NOMO-1 treated with dmso at 0.1 percent for 144 hours (cell line): ENCODE data around the gene COMT.
A peak's percentile ranks its signal among the peaks of the same experiment; 100 is the strongest.
"Not testable (repeated sequence)": the region's sequence is repeated elsewhere in the genome, so short reads cannot be mapped to it uniquely, and the experiment has no call there.

ENCODE experiments used
- DNase-seq: peaks from one replicate; lab custom pipeline; 2025; ENCODE audit not compliant: unreplicated experiment; lab: John Stamatoyannopoulos, UW

The COMT gene

DNA sequence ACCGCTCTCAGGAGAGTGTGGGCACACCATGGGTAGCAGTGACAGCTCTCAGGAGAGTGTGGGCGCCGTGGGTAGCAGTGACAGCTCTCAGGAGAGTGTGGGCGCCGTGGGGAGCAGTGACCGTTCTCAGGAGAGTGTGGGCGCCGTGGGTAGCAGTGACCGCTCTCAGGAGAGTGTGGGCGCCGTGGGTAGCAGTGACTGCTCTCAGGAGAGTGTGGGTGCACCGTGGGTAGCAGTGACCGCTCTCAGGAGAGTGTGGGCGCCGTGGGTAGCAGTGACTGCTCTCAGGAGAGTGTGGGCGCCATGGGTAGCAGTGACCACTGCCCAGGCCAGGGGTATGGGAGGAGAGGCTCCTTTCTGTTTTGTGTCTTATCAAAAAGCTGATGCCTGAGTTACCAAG is 33.7 kb upstream of the COMT start:
- not testable (repeated sequence) for DNase-seq

- peak; percentile 21 for DNase-seq
Measured at GRCh38 chr22:19909350-19910179, 32.0 kb upstream of the COMT start.

GRCh38 chr22:19910180-19910744 is 31.3 kb upstream of the COMT start:
- no peak for DNase-seq

GRCh38 chr22:19911540-19912270 is 29.9 kb upstream of the COMT start:
- DNase-seq, result no peak

DNA sequence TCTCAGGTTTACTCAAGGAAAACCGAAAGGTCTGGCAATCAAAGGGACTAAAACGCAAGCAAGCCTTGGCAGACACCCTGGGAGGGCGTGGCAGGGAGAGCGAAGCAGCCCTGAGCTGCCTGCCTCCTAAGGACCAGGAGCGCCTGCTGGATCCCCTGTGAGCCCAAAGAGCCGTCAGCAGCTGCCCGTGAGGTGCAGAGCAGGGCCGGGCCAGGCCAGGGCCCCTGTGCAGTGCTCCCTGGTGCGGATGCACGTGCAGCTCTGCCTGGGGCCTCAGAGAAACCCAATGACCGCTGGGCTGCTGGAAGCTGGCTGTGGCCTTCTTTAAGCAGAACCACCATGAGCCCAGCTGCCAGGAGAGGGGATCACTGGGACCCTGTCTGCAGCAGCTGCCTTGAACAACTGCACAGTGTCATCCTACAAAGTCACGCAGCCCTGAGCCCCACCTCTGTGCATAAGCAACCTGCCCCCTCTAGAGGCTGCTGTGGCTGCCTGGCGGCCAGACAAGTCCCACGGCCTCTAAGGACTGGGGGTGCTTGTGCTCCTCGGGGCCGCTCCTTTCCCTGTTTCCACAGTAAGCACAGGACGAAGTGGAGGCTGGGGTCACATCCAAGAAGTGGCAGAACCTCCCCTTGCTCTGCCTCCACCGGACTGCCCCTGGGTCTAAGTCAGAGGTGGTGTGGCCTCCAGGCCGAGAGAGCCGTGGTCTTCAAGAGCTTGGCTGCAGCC is 29.1 kb upstream of the COMT start:
- DNase-seq, result no peak

DNA sequence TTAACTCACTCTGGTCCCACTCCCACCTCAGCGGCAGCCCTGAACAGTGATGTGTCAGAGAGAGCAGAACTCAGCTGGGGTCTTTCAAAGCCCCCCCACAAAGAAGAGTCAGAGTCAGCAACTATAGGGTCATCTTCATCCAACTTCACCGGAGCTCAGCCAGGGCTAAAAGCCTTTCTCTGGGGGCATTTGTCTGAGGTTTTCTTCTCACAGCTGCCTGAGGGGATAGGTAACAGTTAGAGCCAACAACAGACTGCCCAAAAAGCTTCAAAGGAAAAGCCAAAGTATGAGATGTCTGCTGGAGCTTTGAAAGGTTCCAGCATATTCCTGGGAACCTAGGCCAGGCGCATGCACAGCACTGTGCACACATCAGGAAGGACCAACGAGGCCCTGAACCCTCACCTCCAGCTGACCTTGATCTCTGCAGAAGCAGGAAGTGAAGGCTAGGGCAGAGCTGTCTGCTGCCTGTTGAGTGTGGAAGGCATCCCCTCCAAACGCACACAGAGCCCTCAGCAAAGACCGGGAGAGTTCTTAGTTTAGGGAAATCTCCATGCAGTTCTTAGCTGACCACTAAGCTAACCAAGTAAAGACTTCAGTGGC is 28.1 kb upstream of the COMT start:
- no peak for DNase-seq

- DNase-seq, result no peak
Measured at GRCh38 chr22:19914201-19914943, 27.2 kb upstream of the COMT start.

- DNase-seq, result no peak
Measured at GRCh38 chr22:19915287-19915954, 26.2 kb upstream of the COMT start.

GRCh38 chr22:19916006-19916405 is 25.6 kb upstream of the COMT start:
- DNase-seq, result no peak

- no peak for DNase-seq
Measured at GRCh38 chr22:19916941-19917340, 24.6 kb upstream of the COMT start.

GRCh38 chr22:19917389-19918138 is 24.0 kb upstream of the COMT start:
- no peak for DNase-seq

DNA sequence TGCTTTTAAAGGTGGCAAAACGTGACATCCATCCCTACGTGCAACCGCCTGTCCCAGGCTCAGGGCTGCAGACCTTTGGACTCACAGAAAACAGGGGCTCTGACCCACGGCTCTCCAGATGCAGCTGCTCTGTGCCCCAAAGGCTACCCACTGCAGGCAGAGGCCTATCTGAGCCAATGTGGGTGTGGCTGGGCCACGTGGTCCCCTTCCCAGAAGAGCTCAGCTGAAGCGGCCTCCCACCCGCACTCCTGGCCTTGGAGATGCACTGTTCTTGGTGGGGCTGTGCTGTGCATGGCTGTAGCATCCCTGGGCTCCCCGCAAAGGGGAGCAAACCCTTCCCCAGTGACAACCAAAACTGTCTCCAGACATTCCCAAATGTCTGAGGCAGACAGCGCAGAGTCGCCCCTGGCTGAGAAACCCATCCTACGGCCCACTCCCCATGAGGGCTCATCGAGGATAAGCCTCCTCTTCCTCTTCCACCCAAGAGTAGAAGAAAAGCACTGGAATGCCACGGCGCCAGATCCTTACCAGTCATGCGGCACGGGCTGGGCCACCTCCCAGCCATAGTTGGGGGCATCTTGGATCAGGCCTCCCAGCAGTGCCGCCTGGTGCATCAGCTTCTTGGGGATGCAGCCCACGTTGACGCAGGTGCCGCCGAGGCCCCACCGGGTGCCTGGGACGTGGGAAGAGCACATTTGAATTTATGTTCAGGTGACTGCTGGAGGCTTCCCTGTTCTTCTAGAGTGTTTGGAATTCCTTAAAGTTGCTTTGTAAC is 23.1 kb upstream of the COMT start:
- DNase-seq, result no peak

- no peak for DNase-seq
Measured at GRCh38 chr22:19919701-19920363, 21.7 kb upstream of the COMT start.

DNA sequence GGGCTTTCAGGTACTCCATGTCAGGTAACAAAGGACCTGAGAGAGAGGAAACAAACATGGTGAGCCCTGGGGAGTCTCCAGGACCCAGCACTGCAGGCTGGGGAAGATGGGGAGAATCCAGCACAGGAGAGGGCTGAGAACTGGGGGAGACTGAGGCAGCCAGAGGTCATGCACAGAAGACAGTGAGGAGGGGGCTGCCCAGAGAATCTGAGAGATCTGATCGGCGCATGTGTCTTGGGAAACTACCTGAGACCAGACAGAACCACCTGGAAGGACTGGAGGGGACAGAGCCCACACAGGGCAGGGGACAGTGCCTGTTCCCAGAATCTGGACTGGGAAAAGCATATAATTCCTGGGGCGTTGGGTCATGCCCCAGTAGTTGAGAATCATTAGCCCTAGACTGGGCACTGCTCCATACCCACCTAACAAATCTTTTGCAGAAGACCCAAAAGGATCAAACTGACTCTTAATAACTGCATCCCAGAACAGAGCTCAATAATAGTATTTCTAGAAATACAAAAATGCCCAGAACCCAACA is 20.0 kb upstream of the COMT start:
- DNase-seq, result no peak

GRCh38 chr22:19923914-19924513 is 17.6 kb upstream of the COMT start:
- DNase-seq, result no peak

- DNase-seq, result not testable (repeated sequence)
Measured at GRCh38 chr22:19926028-19926427, 15.5 kb upstream of the COMT start.

- DNase-seq, result no peak
Measured at GRCh38 chr22:19927696-19928095, 13.9 kb upstream of the COMT start.
